Keratinocyte (primary cell): ENCODE results near the gene UBL5. TPM values are rescaled to one million over a fixed set of nuclear protein-coding genes. Genes with fewer than 3 reads are reported as not detected.

Source experiments
- DNase-seq: peaks from one replicate; pipeline ENCODE4 v3.0.0-alpha.2; 2011; ENCODE audit warnings: low read depth, missing footprints, low spot score
- FAIRE-seq: peaks from 2 replicates; lab custom pipeline; 2011; peaks lifted over from hg19 to GRCh38; lab: Jason Lieb, UNC
- H2AFZ ChIP-seq: 2 replicates; pipeline ENCODE4 v1.6.0; 2012; ENCODE audit warnings: low read length, control low read depth, inconsistent platforms; ENCODE audit not compliant: control insufficient read depth
- H3K27ac ChIP-seq: 2 replicates; pipeline ENCODE4 v1.5.1; 2011; ENCODE audit warnings: low read length; ENCODE audit not compliant: control insufficient read depth, insufficient read depth
- H3K27me3 ChIP-seq: 3 replicates; pipeline ENCODE4 v1.6.0; 2011; ENCODE audit warnings: low read length; ENCODE audit not compliant: control insufficient read depth, insufficient read depth; ENCODE audit errors: extremely low read depth
- H3K36me3 ChIP-seq, 2 experiments: 2 replicates in 1 of 2; 3 replicates in 1 of 2; pipeline ENCODE4 v1.5.1; 2011; ENCODE audit warnings: low read length in 2 of 2, mild to moderate bottlenecking in 1 of 2; ENCODE audit not compliant: control insufficient read depth in 2 of 2, insufficient read depth in 2 of 2; ENCODE audit errors: extremely low read depth in 1 of 2
- H3K4me1 ChIP-seq: 3 replicates; pipeline ENCODE4 v1.5.1; 2011; ENCODE audit warnings: low read length; ENCODE audit not compliant: control insufficient read depth, insufficient read depth; ENCODE audit errors: extremely low read depth
- H3K4me2 ChIP-seq: 3 replicates; pipeline ENCODE4 v1.6.0; 2011; ENCODE audit warnings: low read depth, low read length; ENCODE audit not compliant: control insufficient read depth, insufficient read depth; ENCODE audit errors: extremely low read depth
- H3K4me3 ChIP-seq, 3 experiments: fragments of 200-600 bp in 1 of 3; sonication (generic) in 1 of 3; 2 replicates in 2 of 3; 3 replicates in 1 of 3; pipeline ENCODE4 v1.5.1; 2011 to 2016; ENCODE audit warnings: low read length in 3 of 3, mild to moderate bottlenecking in 3 of 3, control low read depth in 2 of 3, inconsistent platforms in 1 of 3, low read depth in 1 of 3, mixed read lengths in 1 of 3, mixed run types in 1 of 3, moderate library complexity in 1 of 3; ENCODE audit not compliant: control insufficient read depth in 2 of 3, insufficient read depth in 2 of 3; ENCODE audit errors: extremely low read depth in 1 of 3
- H3K79me2 ChIP-seq: 2 replicates; pipeline ENCODE4 v1.6.0; 2012; ENCODE audit warnings: low read length; ENCODE audit not compliant: control insufficient read depth, insufficient read depth
- H3K9ac ChIP-seq: 3 replicates; pipeline ENCODE4 v1.6.0; 2011; ENCODE audit warnings: low read length; ENCODE audit not compliant: control insufficient read depth, insufficient read depth; ENCODE audit errors: extremely low read depth
- H3K9me1 ChIP-seq: 3 replicates; pipeline ENCODE4 v1.6.0; 2011; ENCODE audit warnings: low read length; ENCODE audit not compliant: control insufficient read depth, insufficient read depth; ENCODE audit errors: extremely low read depth
- H3K9me3 ChIP-seq: 2 replicates; pipeline ENCODE4 v1.5.1; 2012; ENCODE audit warnings: low read depth, low read length; ENCODE audit not compliant: control insufficient read depth
- H4K20me1 ChIP-seq: 3 replicates; pipeline ENCODE4 v1.6.0; 2011; ENCODE audit warnings: low read length; ENCODE audit not compliant: control insufficient read depth, insufficient read depth; ENCODE audit errors: extremely low read depth
- EZH2 ChIP-seq: IDR thresholded peaks from one replicate; pipeline ENCODE4 v1.6.1; 2012; ENCODE audit warnings: inconsistent platforms, mild to moderate bottlenecking, low read length, moderate library complexity
- dilution Hi-C: fragments of 300-500 bp; cut with MboI; formaldehyde crosslinking; loops from one replicate; pipeline ENCODE4 v1.7.0; 2020; ENCODE audit warnings: low sequenced_read_pairs; ENCODE audit not compliant: extremely low pct_ligation_motif_present
- polyA plus RNA-seq, 5 experiments: library from polyadenylated mRNA; depleted of rRNA in 3 of 5; stranded (reverse) in 3 of 5; stranded (forward) in 1 of 5; unstranded in 1 of 5; fragments of >200 nt; gene quantifications; 1 replicate in 1 of 5; 2 replicates in 3 of 5; 3 replicates in 1 of 5; pipeline versions ENCODE4 v1.2.1 to v1.2.3, GENCODE V29; 2011 to 2012; ENCODE audit warnings: missing spikeins in 2 of 5, low read depth in 1 of 5, low replicate concordance in 1 of 5
- TF ChIP-seq, protein P1 (sequence below), 3 experiments: IDR thresholded peaks in 1 of 3; conservative IDR thresholded peaks in 1 of 3; optimal IDR thresholded peaks in 1 of 3; 2 replicates in 2 of 3; 3 replicates in 1 of 3; pipeline versions ENCODE3 to v1.5.1; 2011; ENCODE audit warnings: low read length in 3 of 3, mild to moderate bottlenecking in 3 of 3, moderate library complexity in 2 of 3, control low read depth in 1 of 3, inconsistent platforms in 1 of 3; ENCODE audit not compliant: insufficient read depth in 2 of 3; ENCODE audit errors: extremely low read depth in 1 of 3

The UBL5 gene
- polyA plus RNA-seq, 1 donor (not counting 4 experiments of a cell fraction or from before 2014, with no cell fraction given), result 995 TPM

DNA sequence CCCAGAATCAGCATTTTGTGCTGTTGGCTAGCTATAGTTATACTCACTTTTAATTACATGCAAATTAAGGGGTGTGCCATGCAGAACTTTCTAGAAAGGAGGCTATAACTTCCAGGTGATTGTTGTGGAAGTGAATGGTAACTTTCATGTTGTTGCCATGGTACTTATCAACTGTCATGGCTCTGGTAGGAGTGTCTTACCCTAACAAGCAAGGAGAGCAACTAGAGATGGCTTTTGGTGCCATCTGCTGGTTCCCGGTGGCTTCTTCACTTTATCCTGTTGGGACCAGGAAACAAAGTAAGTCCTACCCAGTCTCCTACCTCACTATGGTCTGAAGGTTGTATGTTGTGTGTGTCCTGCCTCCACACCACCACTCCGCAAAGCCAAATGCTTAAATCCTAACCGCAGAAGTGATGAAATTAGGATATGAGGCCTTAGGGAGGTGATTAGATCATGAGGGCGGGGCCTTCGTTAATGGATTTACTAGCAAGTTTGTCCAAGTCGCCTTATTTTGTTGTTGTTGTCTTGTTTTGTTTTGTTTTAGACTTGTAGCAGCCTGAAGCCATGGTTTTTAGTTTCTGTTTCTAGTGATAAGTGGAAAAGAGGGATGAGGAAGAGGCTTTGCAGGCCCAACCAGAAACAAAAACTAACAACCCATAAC lies 31.5 kb upstream of the UBL5 start:
- DNase-seq, result peak; percentile 71
- Histone ChIP-seq H3K79me2 (no peaks in the 10 kb centered on the region), H3K4me3 (no peak overlapping the region), H3K27me3 (no peaks in the 10 kb centered on the region), H4K20me1 (no peaks in the 10 kb centered on the region), H3K9me3 (no peaks in the 10 kb centered on the region), H3K4me2 (peak overlapping the region; percentile 20), H3K9me1 (no peaks in the 10 kb centered on the region), H3K27ac (peak overlapping the region; percentile 24), H3K4me1 (peaks cover 13% of the 10 kb centered on the region), H3K36me3 (no peaks in the 10 kb centered on the region), H3K9ac (no peak overlapping the region), H2AFZ (peak overlapping the region; percentile 67)
- no peak for TF ChIP-seq EZH2
- TF ChIP-seq, protein P1, sequence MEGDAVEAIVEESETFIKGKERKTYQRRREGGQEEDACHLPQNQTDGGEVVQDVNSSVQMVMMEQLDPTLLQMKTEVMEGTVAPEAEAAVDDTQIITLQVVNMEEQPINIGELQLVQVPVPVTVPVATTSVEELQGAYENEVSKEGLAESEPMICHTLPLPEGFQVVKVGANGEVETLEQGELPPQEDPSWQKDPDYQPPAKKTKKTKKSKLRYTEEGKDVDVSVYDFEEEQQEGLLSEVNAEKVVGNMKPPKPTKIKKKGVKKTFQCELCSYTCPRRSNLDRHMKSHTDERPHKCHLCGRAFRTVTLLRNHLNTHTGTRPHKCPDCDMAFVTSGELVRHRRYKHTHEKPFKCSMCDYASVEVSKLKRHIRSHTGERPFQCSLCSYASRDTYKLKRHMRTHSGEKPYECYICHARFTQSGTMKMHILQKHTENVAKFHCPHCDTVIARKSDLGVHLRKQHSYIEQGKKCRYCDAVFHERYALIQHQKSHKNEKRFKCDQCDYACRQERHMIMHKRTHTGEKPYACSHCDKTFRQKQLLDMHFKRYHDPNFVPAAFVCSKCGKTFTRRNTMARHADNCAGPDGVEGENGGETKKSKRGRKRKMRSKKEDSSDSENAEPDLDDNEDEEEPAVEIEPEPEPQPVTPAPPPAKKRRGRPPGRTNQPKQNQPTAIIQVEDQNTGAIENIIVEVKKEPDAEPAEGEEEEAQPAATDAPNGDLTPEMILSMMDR (optimal IDR thresholded peaks at IDR 0.05 in 1 of 3, IDR thresholded peaks at IDR 0.05 in 1 of 3, conservative IDR thresholded peaks at IDR 0.05 in 1 of 3; ENCODE audit: extremely low read depth in 1 of 3, insufficient read depth in 2 of 3, low read length in 3 of 3), result peak; percentile 76 to 95 (median 79)
- dilution Hi-C loops, result no loop called here
- peak; percentile 100 for FAIRE-seq

DNA sequence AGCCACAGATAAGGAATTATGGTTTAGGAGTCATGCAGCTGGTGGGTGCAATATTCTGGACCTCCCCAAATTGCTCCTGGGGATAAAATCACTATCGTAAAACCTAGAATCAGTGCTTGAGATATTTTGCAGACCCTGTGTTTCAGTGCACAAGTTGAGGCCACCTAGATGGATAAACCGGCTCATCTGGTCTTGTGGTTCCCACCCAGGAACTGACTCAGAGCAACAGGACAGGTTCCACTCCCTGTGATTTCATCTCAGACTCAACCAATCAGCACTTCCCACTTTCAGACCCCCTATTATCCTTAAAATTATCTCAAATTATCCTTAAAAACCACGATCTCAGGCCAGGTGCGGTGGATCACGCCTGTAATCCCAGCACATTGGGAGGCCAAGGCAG lies 29.8 kb upstream of the UBL5 start:
- dilution Hi-C loops, result no loop called here
- Histone ChIP-seq H3K9ac (no peak overlapping the region), H3K27me3 (no peaks in the 10 kb centered on the region), H3K4me2 (peak overlapping the region; percentile 35), H3K79me2 (no peaks in the 10 kb centered on the region), H4K20me1 (no peaks in the 10 kb centered on the region), H3K4me3 (no peak overlapping the region), H3K9me3 (no peaks in the 10 kb centered on the region), H3K27ac (no peak overlapping the region), H3K4me1 (peaks cover 13% of the 10 kb centered on the region), H2AFZ (no peak overlapping the region), H3K9me1 (no peaks in the 10 kb centered on the region), H3K36me3 (no peaks in the 10 kb centered on the region)
- peak; percentile 52 for FAIRE-seq
- TF ChIP-seq, protein P1 (optimal IDR thresholded peaks at IDR 0.05 in 1 of 3, IDR thresholded peaks at IDR 0.05 in 1 of 3, conservative IDR thresholded peaks at IDR 0.05 in 1 of 3; ENCODE audit: extremely low read depth in 1 of 3, insufficient read depth in 2 of 3, low read length in 3 of 3), result no peak
- TF ChIP-seq EZH2, result no peak
- no peak for DNase-seq
